ENCODE results near the gene ZGRF1. TPM values are rescaled to one million over a fixed set of nuclear protein-coding genes. Genes with fewer than 3 reads are reported as not detected.

ZGRF1 gene
- total and polyA plus RNA-seq, 4 donors, result 1.3 to 14.9 (median 4.6) TPM

GRCh38 chr4:112567536-112567935, 69.2 kb downstream of the ZGRF1 start:
- Histone ChIP-seq H3K27ac (ENCODE audit: low read depth in 1 of 2, low read length in 1 of 2) (no peak overlapping the region), H3K27me3 (ENCODE audit: control insufficient read depth in 3 of 3, insufficient read depth in 3 of 3, low read length in 2 of 3) (no peaks in the 10 kb centered on the region), H3K9ac (ENCODE audit: insufficient read depth in 1 of 2, low read length in 2 of 2) (no peak overlapping the region), H3K4me3 (no peak overlapping the region), H3K9me3 (ENCODE audit: control insufficient read depth in 4 of 4, insufficient read depth in 3 of 4, low read length in 3 of 4) (peaks cover 0 to 2% (median 0%) of the 10 kb centered on the region in 4 donors), H3K4me1 (ENCODE audit: control insufficient read depth in 5 of 5, insufficient read depth in 5 of 5, low read length in 5 of 5) (no peaks in the 10 kb centered on the region), H3K36me3 (ENCODE audit: control insufficient read depth in 4 of 4, insufficient read depth in 4 of 4, low read length in 4 of 4) (no peaks in the 10 kb centered on the region)
- no peak for DNase-seq
- WGBS, 2 donors, result 95 to 97% methylated on average over 5 of the region's 5 CpGs
- no peak for ATAC-seq (ENCODE audit: insufficient read depth, low FRiP score)
- TF ChIP-seq CTCF (IDR thresholded peaks at IDR 0.05; ENCODE audit: control extremely low read depth, extremely low read depth), result no peak

- H3K4me3 ChIP-seq, result no peak overlapping the region
- no peak for TF ChIP-seq CTCF (IDR thresholded peaks at IDR 0.05; ENCODE audit: control extremely low read depth, extremely low read depth)
- 97 to 98% methylated on average over 25 of the region's 25 CpGs for WGBS, 2 donors
- no peak overlapping the region for H3K9ac ChIP-seq (ENCODE audit: insufficient read depth in 1 of 2, low read length in 2 of 2)
- H3K4me1 ChIP-seq (ENCODE audit: control insufficient read depth in 5 of 5, insufficient read depth in 5 of 5, low read length in 5 of 5), result no peaks in the 10 kb centered on the region
- DNase-seq (no peak), ATAC-seq (ENCODE audit: insufficient read depth, low FRiP score) (no peak)
- no peaks in the 10 kb centered on the region for H3K36me3 ChIP-seq (ENCODE audit: control insufficient read depth in 4 of 4, insufficient read depth in 4 of 4, low read length in 4 of 4)
- H3K27ac ChIP-seq (ENCODE audit: low read depth in 1 of 2, low read length in 1 of 2), result no peak overlapping the region
- H3K27me3 ChIP-seq (ENCODE audit: control insufficient read depth in 3 of 3, insufficient read depth in 3 of 3, low read length in 2 of 3), result no peaks in the 10 kb centered on the region
- peaks cover 0 to 2% (median 0%) of the 10 kb centered on the region in 4 donors for H3K9me3 ChIP-seq (ENCODE audit: control insufficient read depth in 4 of 4, insufficient read depth in 3 of 4, low read length in 3 of 4)
These were observed 71.9 kb downstream of the ZGRF1 start for GRCh38 chr4:112564706-112565270.

- ATAC-seq (ENCODE audit: insufficient read depth, low FRiP score) (no peak), DNase-seq (no peak)
- Histone ChIP-seq H3K27me3 (ENCODE audit: control insufficient read depth in 3 of 3, insufficient read depth in 3 of 3, low read length in 2 of 3) (no peaks in the 10 kb centered on the region), H3K27ac (ENCODE audit: low read depth in 1 of 2, low read length in 1 of 2) (no peak overlapping the region), H3K9me3 (ENCODE audit: control insufficient read depth in 4 of 4, insufficient read depth in 3 of 4, low read length in 3 of 4) (peaks cover 0 to 2% (median 0%) of the 10 kb centered on the region in 4 donors), H3K4me3 (no peak overlapping the region), H3K4me1 (ENCODE audit: control insufficient read depth in 5 of 5, insufficient read depth in 5 of 5, low read length in 5 of 5) (no peaks in the 10 kb centered on the region), H3K36me3 (ENCODE audit: control insufficient read depth in 4 of 4, insufficient read depth in 4 of 4, low read length in 4 of 4) (no peaks in the 10 kb centered on the region), H3K9ac (ENCODE audit: insufficient read depth in 1 of 2, low read length in 2 of 2) (no peak overlapping the region)
- no peak for TF ChIP-seq CTCF (IDR thresholded peaks at IDR 0.05; ENCODE audit: control extremely low read depth, extremely low read depth)
- WGBS, 2 donors, result 88 to 89% methylated on average over 4 of the region's 4 CpGs
These were observed 73.1 kb downstream of the ZGRF1 start for GRCh38 chr4:112563431-112564200.
